HCT116 (cell line): ENCODE data around the gene PPP6R3. TPM values are rescaled to one million over a fixed set of nuclear protein-coding genes. Genes with fewer than 3 reads are reported as not detected.

Experiments
- ATAC-seq: fragments of 200-7000 bp; cut with Tn5 transposase; 2 replicates; pipeline ENCODE4 v1.9.1; 2020; ENCODE audit warnings: mild to moderate bottlenecking, moderate library complexity
- BruUV-seq: library from RNA; stranded (reverse); fragments of 400-500 nt; replicated peaks from 2 replicates; lab custom pipeline; 2021; lab: Mats Ljungman, UMichigan
- CTCF ChIA-PET: fragments of 300-600 bp; sonication (Branson Sonifier 250); formaldehyde crosslinking; loops from one replicate; lab custom pipeline; 2021; ENCODE audit warnings: antibody characterized with exemption; lab: Charles Lee
- POLR2A ChIA-PET: fragments of 300-600, 350-600 bp; sonication (Branson Sonifier 250); formaldehyde crosslinking; loops from one replicate; lab custom pipeline; 2021; ENCODE audit warnings: antibody characterized with exemption; lab: Charles Lee
- RAD21 ChIA-PET, 2 experiments: fragments of 300-600 bp; sonication (Branson Sonifier 250); formaldehyde crosslinking; loops; one replicate each; lab custom pipeline; 2023; ENCODE audit warnings: low total read pairs in 2 of 2; ENCODE audit not compliant: uncharacterized antibody in 2 of 2, unreplicated experiment in 2 of 2, low non-redundant PET in 1 of 2; lab: Charles Lee
- DNase-seq: peaks from one replicate; pipeline ENCODE4 v3.0.0-alpha.2; 2010; ENCODE audit warnings: low read depth, low spot score
- H2AFZ ChIP-seq: fragments of 200-600 bp; shearing (Covaris generic), sonication (generic); 2 replicates; pipeline ENCODE4 v1.6.1; 2017; ENCODE audit warnings: low read depth, mixed run types, mixed read lengths, antibody characterized with exemption, low read length; ENCODE audit not compliant: poor library complexity, severe bottlenecking
- H3K27ac ChIP-seq: 2 replicates; pipeline ENCODE4 v1.5.1; 2012; ENCODE audit warnings: low read depth, low read length
- H3K27me3 ChIP-seq: fragments of 200-600 bp; sonication (generic); 2 replicates; pipeline ENCODE4 v1.6.1; 2016; ENCODE audit warnings: mixed run types, low read length, mixed read lengths; ENCODE audit not compliant: insufficient read depth
- H3K36me3 ChIP-seq, 2 experiments: fragments of 200-500 bp in 1 of 2; fragments of 200-600 bp in 1 of 2; sonication (Bioruptor generic) in 1 of 2; sonication (generic) in 1 of 2; 2 replicates each; pipeline versions ENCODE4 v1.5.1 to v1.6.1; 2014 to 2016; ENCODE audit warnings: low read length in 2 of 2, inconsistent platforms in 1 of 2, mixed read lengths in 1 of 2, mixed run types in 1 of 2; ENCODE audit not compliant: insufficient read depth in 2 of 2, control insufficient read depth in 1 of 2
- H3K4me1 ChIP-seq, 2 experiments: fragments of 200-600 bp in 1 of 2; sonication (generic) in 1 of 2; 2 replicates each; pipeline versions ENCODE4 v1.5.1 to v1.6.1; 2012 to 2017; ENCODE audit warnings: low read length in 2 of 2, inconsistent platforms in 1 of 2, mild to moderate bottlenecking in 1 of 2, mixed read lengths in 1 of 2, mixed run types in 1 of 2, moderate library complexity in 1 of 2; ENCODE audit not compliant: insufficient read depth in 2 of 2, control insufficient read depth in 1 of 2
- H3K4me2 ChIP-seq: fragments of 200-600 bp; sonication (generic); 2 replicates; pipeline ENCODE4 v1.6.1; 2017; ENCODE audit warnings: mixed run types, low read length, mixed read lengths
- H3K4me3 ChIP-seq, 2 experiments: fragments of 200-600 bp in 1 of 2; sonication (generic) in 1 of 2; replicated peaks in 1 of 2; 2 replicates each; pipeline ENCODE4 v1.5.1; 2011 to 2016; ENCODE audit warnings: low read length in 2 of 2, control low read depth in 1 of 2, low read depth in 1 of 2, mild to moderate bottlenecking in 1 of 2, mixed read lengths in 1 of 2, mixed run types in 1 of 2
- H3K79me2 ChIP-seq: fragments of 200-600 bp; sonication (generic); 2 replicates; pipeline ENCODE4 v1.6.1; 2017; ENCODE audit warnings: mild to moderate bottlenecking, mixed run types, low read length, moderate library complexity, mixed read lengths; ENCODE audit not compliant: insufficient read depth
- H3K9ac ChIP-seq: fragments of 200-600 bp; sonication (generic); 2 replicates; pipeline ENCODE4 v1.6.1; 2016; ENCODE audit warnings: low read length, mixed read lengths
- H3K9me2 ChIP-seq: fragments of 200-600 bp; sonication (generic), shearing (Covaris generic); 2 replicates; pipeline ENCODE4 v1.6.1; 2017; ENCODE audit warnings: mixed run types, mild to moderate bottlenecking, moderate library complexity; ENCODE audit not compliant: insufficient read depth
- H3K9me3 ChIP-seq, 2 experiments: fragments of 200-500 bp in 1 of 2; fragments of 200-600 bp in 1 of 2; sonication (Bioruptor generic) in 1 of 2; sonication (generic) in 1 of 2; 2 replicates each; pipeline ENCODE4 v1.6.1; 2014 to 2017; ENCODE audit warnings: low read length in 2 of 2, mixed read lengths in 2 of 2, inconsistent platforms in 1 of 2, low read depth in 1 of 2, mild to moderate bottlenecking in 1 of 2, mixed run types in 1 of 2, moderate library complexity in 1 of 2; ENCODE audit not compliant: control insufficient read depth in 1 of 2, insufficient read depth in 1 of 2
- H4K20me1 ChIP-seq: fragments of 200-600 bp; sonication (generic), shearing (Covaris generic); 2 replicates; pipeline ENCODE4 v1.6.1; 2017; ENCODE audit warnings: mixed run types, mild to moderate bottlenecking, moderate library complexity; ENCODE audit not compliant: insufficient read depth
- CBX3 ChIP-seq: IDR thresholded peaks from 2 replicates; pipeline ENCODE4 v1.6.1; 2012; ENCODE audit warnings: low read depth
- CEBPB ChIP-seq: IDR thresholded peaks from 2 replicates; pipeline ENCODE4 v1.6.1; 2012; ENCODE audit warnings: low read depth
- ZNF274 ChIP-seq: fragments of 200-500 bp; sonication (Bioruptor generic); IDR thresholded peaks from 2 replicates; pipeline ENCODE4 v1.6.1; 2014; ENCODE audit warnings: mild to moderate bottlenecking, low read depth, low read length, inconsistent platforms
- intact Hi-C: fragments of 100-400 bp; cut with micrococcal nuclease; formaldehyde crosslinking; loops from 2 replicates; pipeline ENCODE4 v1.10.0; 2022
- total RNA-seq: library from RNA; stranded (reverse); gene quantifications from one replicate; pipeline ENCODE4 v1.2.1, GENCODE V29; 2021; ENCODE audit not compliant: unreplicated experiment
- TF ChIP-seq, protein P1 (sequence below), 3 experiments: fragments of 200-600 bp in 1 of 3; sonication (generic) in 1 of 3; IDR thresholded peaks in 2 of 3; conservative IDR thresholded peaks in 1 of 3; 2 replicates each; pipeline ENCODE4 v1.5.1; 2012 to 2017; ENCODE audit warnings: low read depth in 2 of 3, low read length in 2 of 3, antibody characterized with exemption in 1 of 3, borderline replicate concordance in 1 of 3, control low read depth in 1 of 3, mild to moderate bottlenecking in 1 of 3, mixed read lengths in 1 of 3, mixed run types in 1 of 3, moderate library complexity in 1 of 3; ENCODE audit not compliant: insufficient read depth in 1 of 3

The PPP6R3 gene
- total RNA-seq, 1 experiment from 2014 or later = 113 TPM

DNA sequence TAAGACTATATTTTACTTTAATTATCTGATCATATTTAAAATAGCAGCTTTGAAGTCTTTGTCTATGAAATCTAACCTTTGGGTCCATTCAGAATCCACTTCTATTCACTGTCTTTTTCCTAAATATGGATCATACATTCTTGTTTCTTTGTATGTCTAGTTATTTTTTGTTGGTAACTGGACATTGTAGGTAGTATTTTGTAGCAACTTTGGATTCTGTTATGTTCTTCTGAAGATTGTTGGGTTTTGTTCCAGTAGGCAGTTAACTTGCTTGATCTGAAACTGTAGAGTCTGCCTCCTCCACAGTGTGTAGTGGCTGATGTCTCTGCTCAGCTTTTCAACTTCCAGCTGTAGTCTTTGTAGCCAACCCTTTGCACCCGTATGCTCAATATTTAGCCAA is 186.3 kb downstream of the PPP6R3 start:
- H3K27ac ChIP-seq = no peak overlapping the region
- ChIA-PET POLR2A (no interaction called here), CTCF (no interaction called here), RAD21 (no interaction called here)
- no peaks in the 10 kb centered on the region for H3K36me3 ChIP-seq
- no peaks in the 10 kb centered on the region for H3K27me3 ChIP-seq
- H2AFZ ChIP-seq = no peak overlapping the region
- H3K9ac ChIP-seq = no peak overlapping the region
- no TSS peak for BruUV-seq
- no peaks in the 10 kb centered on the region for H3K4me1 ChIP-seq
- DNase-seq (no peak), ATAC-seq (no peak)
- H3K4me2 ChIP-seq = no peak overlapping the region
- H4K20me1 ChIP-seq = no peaks in the 10 kb centered on the region
- no peaks in the 10 kb centered on the region for H3K79me2 ChIP-seq
- no peaks in the 10 kb centered on the region for H3K9me2 ChIP-seq
- no peak overlapping the region for H3K4me3 ChIP-seq
- TF ChIP-seq CBX3 = peak; percentile 51; the same call in 1 of the 2 replicates
- no peak for TF ChIP-seq CEBPB
- TF ChIP-seq, all 23 proteins: peak for 1
- intact Hi-C loops = no loop called here
- H3K9me3 ChIP-seq = peaks cover 5 to 6% of the 10 kb centered on the region in 2 experiments; a peak in 2 of 4 replicates

DNA sequence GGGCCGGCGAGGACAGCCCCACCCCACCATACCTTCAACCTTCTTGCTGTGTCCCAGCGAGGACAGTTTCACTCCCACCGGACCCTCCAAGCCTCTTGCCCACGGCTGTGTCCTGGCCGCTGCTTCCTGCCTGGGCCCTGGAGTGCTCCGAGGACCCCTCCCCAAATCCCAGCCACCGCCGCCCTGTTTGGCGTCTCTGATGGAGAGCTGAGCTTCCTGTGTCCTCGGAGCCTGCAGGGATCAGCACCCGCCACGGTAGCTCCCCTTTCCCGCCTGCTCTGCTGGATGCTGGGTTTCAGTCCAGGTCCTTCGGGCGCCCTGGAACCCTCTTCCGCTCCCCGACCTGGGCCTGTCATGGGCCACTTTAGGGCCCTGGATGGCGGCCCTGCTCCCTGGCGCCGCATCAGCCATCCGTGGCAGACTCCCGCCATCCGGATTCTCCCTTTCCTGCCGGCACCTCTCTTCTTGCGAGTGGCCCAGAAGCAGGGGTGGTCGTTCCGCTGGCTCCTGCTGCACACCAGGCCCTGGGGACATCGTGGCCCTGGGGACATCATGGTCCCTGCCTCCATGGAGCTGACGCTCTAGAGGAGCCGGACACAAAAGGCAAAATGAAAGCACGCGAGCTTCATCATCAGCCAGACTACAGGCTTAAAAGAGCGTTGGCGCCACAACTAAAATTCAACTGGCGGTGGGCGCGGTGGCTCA is 189.5 kb downstream of the PPP6R3 start:
- RAD21 ChIA-PET = no interaction called here
- H3K4me2 ChIP-seq = no peak overlapping the region
- no peaks in the 10 kb centered on the region for H3K4me1 ChIP-seq
- no peaks in the 10 kb centered on the region for H3K36me3 ChIP-seq
- H3K9me3 ChIP-seq = peaks cover 5 to 6% of the 10 kb centered on the region in 2 experiments; a peak in 2 of 4 replicates
- no peaks in the 10 kb centered on the region for H3K9me2 ChIP-seq
- H3K27me3 ChIP-seq = no peaks in the 10 kb centered on the region
- no peak overlapping the region for H2AFZ ChIP-seq
- POLR2A ChIA-PET = no interaction called here
- no peak overlapping the region for H3K9ac ChIP-seq
- H4K20me1 ChIP-seq = no peaks in the 10 kb centered on the region
- no peak overlapping the region for H3K27ac ChIP-seq
- BruUV-seq = no TSS peak
- ATAC-seq (no peak), DNase-seq (no peak)
- H3K4me3 ChIP-seq = no peak overlapping the region
- no peaks in the 10 kb centered on the region for H3K79me2 ChIP-seq
- intact Hi-C loops = no loop called here
- CTCF ChIA-PET = interaction anchor here (1.1 kb wide), 1 partner anchor 17 kb away, joined by 3 read pairs; no protein-coding TSS in a partner anchor
- TF ChIP-seq CBX3 (no peak), ZNF274 (no peak)
- TF ChIP-seq, protein P1, sequence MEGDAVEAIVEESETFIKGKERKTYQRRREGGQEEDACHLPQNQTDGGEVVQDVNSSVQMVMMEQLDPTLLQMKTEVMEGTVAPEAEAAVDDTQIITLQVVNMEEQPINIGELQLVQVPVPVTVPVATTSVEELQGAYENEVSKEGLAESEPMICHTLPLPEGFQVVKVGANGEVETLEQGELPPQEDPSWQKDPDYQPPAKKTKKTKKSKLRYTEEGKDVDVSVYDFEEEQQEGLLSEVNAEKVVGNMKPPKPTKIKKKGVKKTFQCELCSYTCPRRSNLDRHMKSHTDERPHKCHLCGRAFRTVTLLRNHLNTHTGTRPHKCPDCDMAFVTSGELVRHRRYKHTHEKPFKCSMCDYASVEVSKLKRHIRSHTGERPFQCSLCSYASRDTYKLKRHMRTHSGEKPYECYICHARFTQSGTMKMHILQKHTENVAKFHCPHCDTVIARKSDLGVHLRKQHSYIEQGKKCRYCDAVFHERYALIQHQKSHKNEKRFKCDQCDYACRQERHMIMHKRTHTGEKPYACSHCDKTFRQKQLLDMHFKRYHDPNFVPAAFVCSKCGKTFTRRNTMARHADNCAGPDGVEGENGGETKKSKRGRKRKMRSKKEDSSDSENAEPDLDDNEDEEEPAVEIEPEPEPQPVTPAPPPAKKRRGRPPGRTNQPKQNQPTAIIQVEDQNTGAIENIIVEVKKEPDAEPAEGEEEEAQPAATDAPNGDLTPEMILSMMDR (IDR thresholded peaks at IDR 0.05 in 2 of 3, conservative IDR thresholded peaks at IDR 0.05 in 1 of 3; ENCODE audit: borderline replicate concordance in 1 of 3, insufficient read depth in 1 of 3, low read depth in 2 of 3, low read length in 2 of 3) = no peak
